ENCODE data around the gene GUCY1A1. TPM values are rescaled to one million over a fixed set of nuclear protein-coding genes. Genes with fewer than 3 reads are reported as not detected.

GUCY1A1 gene
- total and polyA plus RNA-seq, 2 experiments from 2014 or later, result not detected

- Histone ChIP-seq H3K4me1 (ENCODE audit: insufficient read depth) (no peaks in the 10 kb centered on the region), H3K4me3 (no peak overlapping the region), H3K9ac (no peak overlapping the region), H3K79me2 (ENCODE audit: insufficient read depth) (no peaks in the 10 kb centered on the region), H3K27me3 (replicated peaks; ENCODE audit: insufficient read depth) (no peaks in the 10 kb centered on the region), H3K36me3 (ENCODE audit: low read depth) (no peaks in the 10 kb centered on the region), H3K9me2 (ENCODE audit: insufficient read depth) (no peaks in the 10 kb centered on the region; the same call in 1 of the 2 replicates), H3K27ac (no peak overlapping the region), H3K4me2 (ENCODE audit: unreplicated experiment) (no peak overlapping the region), H3F3A (ENCODE audit: insufficient read depth) (no peaks in the 10 kb centered on the region), H3K9me3 (ENCODE audit: low read depth) (no peaks in the 10 kb centered on the region), H2AFZ (no peak overlapping the region), H4K20me1 (ENCODE audit: insufficient read depth) (no peaks in the 10 kb centered on the region)
- no peak for DNase-seq
- no peak for TF ChIP-seq EZH2 (IDR thresholded peaks at IDR 0.05; ENCODE audit: insufficient read depth, poor library complexity, severe bottlenecking)
- no peak for TF ChIP-seq EZH2phosphoT487 (IDR thresholded peaks at IDR 0.05; ENCODE audit: insufficient read depth, low read depth)
- 46 to 51% methylated on average over 3 of the region's 3 CpGs for WGBS, 2 experiments (ENCODE audit: low coverage in 1 of 2, low lambda C conversion rate in 2 of 2, missing lambda C conversion rate in 2 of 2)
- in situ Hi-C loops (cut with MboI), result no loop called here
Observed at GRCh38 chr4:155681886-155682285, 15.2 kb downstream of the GUCY1A1 start.

GRCh38 chr4:155684423-155684822 is 17.8 kb downstream of the GUCY1A1 start:
- in situ Hi-C loops (cut with MboI), result no loop called here
- Histone ChIP-seq H3K4me3 (no peak overlapping the region), H3K79me2 (ENCODE audit: insufficient read depth) (no peaks in the 10 kb centered on the region), H4K20me1 (ENCODE audit: insufficient read depth) (no peaks in the 10 kb centered on the region), H3K9me3 (ENCODE audit: low read depth) (no peaks in the 10 kb centered on the region), H3F3A (ENCODE audit: insufficient read depth) (no peaks in the 10 kb centered on the region), H3K9me2 (ENCODE audit: insufficient read depth) (no peaks in the 10 kb centered on the region), H3K4me2 (ENCODE audit: unreplicated experiment) (no peak overlapping the region), H3K36me3 (ENCODE audit: low read depth) (no peaks in the 10 kb centered on the region), H3K27ac (no peak overlapping the region), H2AFZ (no peak overlapping the region), H3K27me3 (replicated peaks; ENCODE audit: insufficient read depth) (no peaks in the 10 kb centered on the region), H3K4me1 (ENCODE audit: insufficient read depth) (no peaks in the 10 kb centered on the region), H3K9ac (no peak overlapping the region)
- 16 to 21% methylated on average over 2 of the region's 2 CpGs for WGBS, 2 experiments (ENCODE audit: low coverage in 1 of 2, low lambda C conversion rate in 2 of 2, missing lambda C conversion rate in 2 of 2)
- TF ChIP-seq EZH2phosphoT487 (IDR thresholded peaks at IDR 0.05; ENCODE audit: insufficient read depth, low read depth) (no peak), EZH2 (IDR thresholded peaks at IDR 0.05; ENCODE audit: insufficient read depth, poor library complexity, severe bottlenecking) (no peak)
- DNase-seq, result no peak

DNA sequence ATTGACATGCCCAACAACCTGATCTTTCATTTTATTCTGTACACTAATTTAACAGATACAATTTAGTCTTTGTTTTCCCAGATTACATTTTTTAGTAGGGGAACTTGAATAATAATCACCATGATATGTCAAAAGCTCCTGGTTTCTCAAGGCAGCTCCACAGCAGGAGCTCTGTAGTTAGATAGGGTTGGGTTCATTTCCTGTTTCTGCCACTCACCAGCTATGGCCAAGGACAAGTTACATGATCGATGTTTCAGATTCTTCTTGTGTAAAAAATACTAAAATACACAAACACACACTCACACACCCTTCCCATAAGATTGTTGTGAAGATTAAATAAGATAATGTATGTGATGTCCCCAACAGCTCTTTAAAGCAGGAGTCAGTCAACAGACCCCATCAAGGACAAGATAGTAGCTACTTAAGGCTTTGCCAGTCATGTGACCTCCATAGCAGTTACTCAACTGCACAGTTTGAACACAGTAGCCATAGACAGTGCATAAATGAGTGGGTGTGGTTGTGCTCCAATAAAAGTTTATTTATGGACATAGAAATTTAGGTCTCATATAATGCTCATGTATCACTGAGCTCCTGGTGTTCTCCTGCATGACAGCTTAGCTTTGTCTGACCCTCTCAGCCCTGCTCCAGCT is 18.4 kb downstream of the GUCY1A1 start:
- no peaks in the 10 kb centered on the region for H4K20me1 ChIP-seq (ENCODE audit: insufficient read depth)
- H3K4me3 ChIP-seq, result no peak overlapping the region
- H3K4me2 ChIP-seq (ENCODE audit: unreplicated experiment), result no peak overlapping the region
- in situ Hi-C loops (cut with MboI), result no loop called here
- no peaks in the 10 kb centered on the region for H3K27me3 ChIP-seq (replicated peaks; ENCODE audit: insufficient read depth)
- DNase-seq, result no peak
- TF ChIP-seq EZH2 (IDR thresholded peaks at IDR 0.05; ENCODE audit: insufficient read depth, poor library complexity, severe bottlenecking) (no peak), EZH2phosphoT487 (IDR thresholded peaks at IDR 0.05; ENCODE audit: insufficient read depth, low read depth) (no peak)
- no peaks in the 10 kb centered on the region for H3K4me1 ChIP-seq (ENCODE audit: insufficient read depth)
- no peaks in the 10 kb centered on the region for H3K79me2 ChIP-seq (ENCODE audit: insufficient read depth)
- H3K27ac ChIP-seq, result no peak overlapping the region
- 73 to 74% methylated on average over 1 of the region's 1 CpG for WGBS, 2 experiments (ENCODE audit: low coverage in 1 of 2, low lambda C conversion rate in 2 of 2, missing lambda C conversion rate in 2 of 2)
- H3F3A ChIP-seq (ENCODE audit: insufficient read depth), result no peaks in the 10 kb centered on the region
- H3K9me3 ChIP-seq (ENCODE audit: low read depth), result no peaks in the 10 kb centered on the region
- H2AFZ ChIP-seq, result no peak overlapping the region
- no peaks in the 10 kb centered on the region for H3K36me3 ChIP-seq (ENCODE audit: low read depth)
- H3K9me2 ChIP-seq (ENCODE audit: insufficient read depth), result no peaks in the 10 kb centered on the region
- H3K9ac ChIP-seq, result no peak overlapping the region

DNA sequence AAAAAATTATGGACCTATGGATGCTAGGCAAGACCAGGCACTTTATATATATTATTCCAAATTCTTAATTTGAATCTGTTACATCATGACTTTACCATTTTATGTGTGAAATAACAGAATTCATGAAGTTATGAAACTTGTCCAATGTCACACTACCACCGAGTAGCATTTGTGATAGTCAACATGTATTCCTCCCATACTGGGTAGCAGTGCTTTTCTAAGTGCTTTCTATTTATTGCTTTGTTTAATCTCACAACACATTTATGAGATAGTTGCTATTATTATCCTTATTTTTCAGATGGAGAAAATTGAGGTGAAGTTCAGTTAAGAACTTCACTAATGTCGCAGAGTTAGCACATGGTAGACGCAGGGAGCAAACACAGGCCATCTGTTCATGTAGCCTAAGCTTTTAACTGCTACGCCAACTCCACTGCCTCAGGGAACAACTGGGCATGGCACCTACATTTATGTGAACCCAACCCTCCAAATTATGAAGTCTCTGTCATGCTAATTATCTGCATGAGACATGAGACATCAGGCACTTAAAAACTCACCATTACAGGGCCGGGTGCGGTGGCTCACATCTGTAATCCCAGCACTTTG is 20.8 kb downstream of the GUCY1A1 start:
- Histone ChIP-seq H3K36me3 (ENCODE audit: low read depth) (no peaks in the 10 kb centered on the region), H3K9ac (no peak overlapping the region), H3K27me3 (replicated peaks; ENCODE audit: insufficient read depth) (no peaks in the 10 kb centered on the region), H3K4me3 (no peak overlapping the region), H3K4me1 (ENCODE audit: insufficient read depth) (no peaks in the 10 kb centered on the region), H3K9me3 (ENCODE audit: low read depth) (no peaks in the 10 kb centered on the region), H4K20me1 (ENCODE audit: insufficient read depth) (no peaks in the 10 kb centered on the region), H3K27ac (no peak overlapping the region), H2AFZ (no peak overlapping the region), H3K9me2 (ENCODE audit: insufficient read depth) (no peaks in the 10 kb centered on the region), H3K4me2 (ENCODE audit: unreplicated experiment) (no peak overlapping the region), H3K79me2 (ENCODE audit: insufficient read depth) (no peaks in the 10 kb centered on the region), H3F3A (ENCODE audit: insufficient read depth) (no peaks in the 10 kb centered on the region)
- in situ Hi-C loops (cut with MboI), result no loop called here
- 65 to 70% methylated on average over 6 of the region's 6 CpGs for WGBS, 2 experiments (ENCODE audit: low coverage in 1 of 2, low lambda C conversion rate in 2 of 2, missing lambda C conversion rate in 2 of 2)
- no peak for DNase-seq
- TF ChIP-seq EZH2 (IDR thresholded peaks at IDR 0.05; ENCODE audit: insufficient read depth, poor library complexity, severe bottlenecking) (no peak), EZH2phosphoT487 (IDR thresholded peaks at IDR 0.05; ENCODE audit: insufficient read depth, low read depth) (no peak)

Data from GM23248 (cell line).